Amniotic stem cell (primary cell): ENCODE measurements around the gene SOCS7.

ENCODE experiments used
- DNase-seq: peaks from one replicate; lab custom pipeline; 2025; lab: John Stamatoyannopoulos, UW

Gene SOCS7

GRCh38 chr17:38351412-38352222 lies at the start of gene SOCS7:
Gene SOCS7 (plus strand): TSS chr17:38351844. CDS start chr17:38352053, 209 bp downstream.
- peak; percentile 85 for DNase-seq

GRCh38 chr17:38315497-38315896 lies 36.1 kb upstream of the SOCS7 start:
- no peak for DNase-seq

GRCh38 chr17:38317081-38317480 lies 34.6 kb upstream of the SOCS7 start:
- DNase-seq, result no peak

GRCh38 chr17:38320482-38320881 lies 31.2 kb upstream of the SOCS7 start:
- no peak for DNase-seq

- DNase-seq, result no peak
These were observed 29.4 kb upstream of the SOCS7 start for GRCh38 chr17:38322156-38322779.

GRCh38 chr17:38322897-38323296 lies 28.7 kb upstream of the SOCS7 start:
- DNase-seq, result no peak

- DNase-seq, result no peak
These were observed 27.4 kb upstream of the SOCS7 start for GRCh38 chr17:38324141-38324697.

- no peak for DNase-seq
These were observed 26.9 kb upstream of the SOCS7 start for GRCh38 chr17:38324772-38325171.

GRCh38 chr17:38325221-38325851 lies 26.3 kb upstream of the SOCS7 start:
- no peak for DNase-seq

GRCh38 chr17:38326996-38327792 lies 24.4 kb upstream of the SOCS7 start:
- no peak for DNase-seq

- DNase-seq, result no peak
These were observed 23.7 kb upstream of the SOCS7 start for GRCh38 chr17:38327936-38328335.

- DNase-seq, result no peak
These were observed 23.0 kb upstream of the SOCS7 start for GRCh38 chr17:38328620-38329019.

- DNase-seq, result no peak
These were observed 22.4 kb upstream of the SOCS7 start for GRCh38 chr17:38329284-38329683.

- no peak for DNase-seq
These were observed 21.6 kb upstream of the SOCS7 start for GRCh38 chr17:38329808-38330730.

- no peak for DNase-seq
These were observed 20.7 kb upstream of the SOCS7 start for GRCh38 chr17:38330941-38331411.

- DNase-seq, result no peak
These were observed 18.9 kb upstream of the SOCS7 start for GRCh38 chr17:38332735-38333134.

GRCh38 chr17:38333635-38334295 lies 17.9 kb upstream of the SOCS7 start:
- DNase-seq, result no peak

- no peak for DNase-seq
These were observed 16.9 kb upstream of the SOCS7 start for GRCh38 chr17:38334480-38335364.

GRCh38 chr17:38336838-38337237 lies 14.8 kb upstream of the SOCS7 start:
- DNase-seq, result no peak
